ENCODE results near the gene PROX2. TPM values are rescaled to one million over a fixed set of nuclear protein-coding genes. Genes with fewer than 3 reads are reported as not detected.

Gene PROX2
- total and polyA plus RNA-seq, 2 experiments from 2014 or later = 0.05 TPM; not detected in 1

- H3K4me2 ChIP-seq (ENCODE audit: unreplicated experiment) = no peak overlapping the region
- 0 out of 2 replicates have a peak, but pooled peaks cover 8% of the 10 kb centered on the region for H3K4me1 ChIP-seq (ENCODE audit: insufficient read depth)
- 74 to 82% methylated on average over 3 of the region's 3 CpGs for WGBS, 2 experiments (ENCODE audit: low coverage in 1 of 2, low lambda C conversion rate in 2 of 2, missing lambda C conversion rate in 2 of 2)
- H3K9ac ChIP-seq = no peak overlapping the region
- no peaks in the 10 kb centered on the region for H3K79me2 ChIP-seq (ENCODE audit: insufficient read depth)
- H3K9me2 ChIP-seq (ENCODE audit: insufficient read depth) = no peaks in the 10 kb centered on the region
- H3F3A ChIP-seq (ENCODE audit: insufficient read depth) = peaks cover 4% of the 10 kb centered on the region; the same call in 1 of the 2 replicates
- no peak for TF ChIP-seq EZH2phosphoT487 (IDR thresholded peaks at IDR 0.05; ENCODE audit: insufficient read depth, low read depth)
- TF ChIP-seq EZH2 (IDR thresholded peaks at IDR 0.05; ENCODE audit: insufficient read depth, poor library complexity, severe bottlenecking) = no peak
- in situ Hi-C loops (cut with MboI) = no loop called here
- DNase-seq = no peak
- H3K36me3 ChIP-seq (ENCODE audit: low read depth) = no peaks in the 10 kb centered on the region
- no peaks in the 10 kb centered on the region for H4K20me1 ChIP-seq (ENCODE audit: insufficient read depth)
- no peak overlapping the region for H2AFZ ChIP-seq
- no peak overlapping the region for H3K4me3 ChIP-seq
- H3K9me3 ChIP-seq (ENCODE audit: low read depth) = no peaks in the 10 kb centered on the region
- H3K27ac ChIP-seq = no peak overlapping the region
- no peaks in the 10 kb centered on the region for H3K27me3 ChIP-seq (replicated peaks; ENCODE audit: insufficient read depth)
These were observed 9.1 kb downstream of the PROX2 start for GRCh38 chr14:74866708-74867389.

GRCh38 chr14:74865156-74865555 lies 10.8 kb downstream of the PROX2 start:
- Histone ChIP-seq H3K9me3 (ENCODE audit: low read depth) (no peaks in the 10 kb centered on the region), H3F3A (ENCODE audit: insufficient read depth) (peaks cover 4% of the 10 kb centered on the region; the same call in 1 of the 2 replicates), H3K27me3 (replicated peaks; ENCODE audit: insufficient read depth) (no peaks in the 10 kb centered on the region), H3K9ac (no peak overlapping the region), H3K4me1 (ENCODE audit: insufficient read depth) (0 out of 2 replicates have a peak, but pooled peaks cover 8% of the 10 kb centered on the region), H3K79me2 (ENCODE audit: insufficient read depth) (no peaks in the 10 kb centered on the region), H2AFZ (no peak overlapping the region), H3K27ac (no peak overlapping the region), H3K9me2 (ENCODE audit: insufficient read depth) (no peaks in the 10 kb centered on the region), H3K36me3 (ENCODE audit: low read depth) (no peaks in the 10 kb centered on the region), H4K20me1 (ENCODE audit: insufficient read depth) (no peaks in the 10 kb centered on the region), H3K4me2 (ENCODE audit: unreplicated experiment) (no peak overlapping the region), H3K4me3 (no peak overlapping the region)
- in situ Hi-C loops (cut with MboI) = no loop called here
- no peak for DNase-seq
- TF ChIP-seq EZH2phosphoT487 (IDR thresholded peaks at IDR 0.05; ENCODE audit: insufficient read depth, low read depth) (no peak), EZH2 (IDR thresholded peaks at IDR 0.05; ENCODE audit: insufficient read depth, poor library complexity, severe bottlenecking) (no peak)
- 86 to 88% methylated on average over 5 of the region's 5 CpGs for WGBS, 2 experiments (ENCODE audit: low coverage in 1 of 2, low lambda C conversion rate in 2 of 2, missing lambda C conversion rate in 2 of 2)

GRCh38 chr14:74864198-74864597 lies 11.7 kb downstream of the PROX2 start:
- Histone ChIP-seq H2AFZ (no peak overlapping the region), H3K36me3 (ENCODE audit: low read depth) (no peaks in the 10 kb centered on the region), H3K4me1 (ENCODE audit: insufficient read depth) (0 out of 2 replicates have a peak, but pooled peaks cover 8% of the 10 kb centered on the region), H3K4me3 (no peak overlapping the region), H3K9me2 (ENCODE audit: insufficient read depth) (no peaks in the 10 kb centered on the region), H3K79me2 (ENCODE audit: insufficient read depth) (no peaks in the 10 kb centered on the region), H3K4me2 (ENCODE audit: unreplicated experiment) (no peak overlapping the region), H3K9me3 (ENCODE audit: low read depth) (no peaks in the 10 kb centered on the region), H3K27me3 (replicated peaks; ENCODE audit: insufficient read depth) (no peaks in the 10 kb centered on the region), H3K27ac (no peak overlapping the region), H4K20me1 (ENCODE audit: insufficient read depth) (no peaks in the 10 kb centered on the region), H3F3A (ENCODE audit: insufficient read depth) (peaks cover 6% of the 10 kb centered on the region; the same call in 1 of the 2 replicates), H3K9ac (no peak overlapping the region)
- no peak for DNase-seq
- 82 to 86% methylated on average over 9 of the region's 9 CpGs for WGBS, 2 experiments (ENCODE audit: low coverage in 1 of 2, low lambda C conversion rate in 2 of 2, missing lambda C conversion rate in 2 of 2)
- in situ Hi-C loops (cut with MboI) = no loop called here
- TF ChIP-seq EZH2phosphoT487 (IDR thresholded peaks at IDR 0.05; ENCODE audit: insufficient read depth, low read depth) (no peak), EZH2 (IDR thresholded peaks at IDR 0.05; ENCODE audit: insufficient read depth, poor library complexity, severe bottlenecking) (no peak)

- 77 to 91% methylated on average over 8 to 9 of the region's 9 CpGs for WGBS, 2 experiments (ENCODE audit: low coverage in 1 of 2, low lambda C conversion rate in 2 of 2, missing lambda C conversion rate in 2 of 2)
- Histone ChIP-seq H3K27ac (no peak overlapping the region), H3K4me1 (ENCODE audit: insufficient read depth) (peaks cover 11% of the 10 kb centered on the region), H3K27me3 (replicated peaks; ENCODE audit: insufficient read depth) (no peaks in the 10 kb centered on the region), H3F3A (ENCODE audit: insufficient read depth) (peaks cover 13% of the 10 kb centered on the region; the same call in 1 of the 2 replicates), H3K9me2 (ENCODE audit: insufficient read depth) (no peaks in the 10 kb centered on the region), H4K20me1 (ENCODE audit: insufficient read depth) (no peaks in the 10 kb centered on the region), H3K36me3 (ENCODE audit: low read depth) (no peaks in the 10 kb centered on the region), H2AFZ (no peak overlapping the region), H3K4me3 (no peak overlapping the region), H3K79me2 (ENCODE audit: insufficient read depth) (no peaks in the 10 kb centered on the region), H3K9me3 (ENCODE audit: low read depth) (no peaks in the 10 kb centered on the region), H3K4me2 (ENCODE audit: unreplicated experiment) (no peak overlapping the region), H3K9ac (no peak overlapping the region)
- in situ Hi-C loops (cut with MboI) = no loop called here
- TF ChIP-seq EZH2phosphoT487 (IDR thresholded peaks at IDR 0.05; ENCODE audit: insufficient read depth, low read depth) (no peak), EZH2 (IDR thresholded peaks at IDR 0.05; ENCODE audit: insufficient read depth, poor library complexity, severe bottlenecking) (no peak)
- DNase-seq = no peak
These were observed 12.7 kb downstream of the PROX2 start for GRCh38 chr14:74863274-74863673.

Data from GM23248 (cell line).